Uterus (tissue), 2 donors: Measurements from ENCODE around the gene DCAF5.

ENCODE experiments used
- CTCF ChIP-seq, 4 experiments: fragments of 200-600 bp in 2 of 4; fragments of 450-650 bp in 2 of 4; sonication (generic) in 2 of 4; IDR thresholded peaks; one replicate each; pipeline ENCODE4 v1.5.1; 2016 to 2019; ENCODE audit warnings: antibody characterized with exemption in 4 of 4, mild to moderate bottlenecking in 2 of 4, moderate library complexity in 1 of 4
- POLR2A ChIP-seq, 2 donors: fragments of 450-650 bp; IDR thresholded peaks; one replicate each; pipeline ENCODE4 v1.6.1; 2016; ENCODE audit warnings: antibody characterized with exemption in 2 of 2, mild to moderate bottlenecking in 1 of 2, moderate library complexity in 1 of 2

GRCh38 chr14:69091695-69092094, 61.2 kb downstream of the DCAF5 start:
- no peak for TF ChIP-seq CTCF (IDR thresholded peaks at IDR 0.05)
- no peak for TF ChIP-seq POLR2A (IDR thresholded peaks at IDR 0.05)
